GM12874 (cell line): ENCODE results near the gene KLHL21.

ENCODE experiments used
- CTCF ChIP-seq: IDR thresholded peaks from 2 replicates; pipeline ENCODE4 v1.5.1; 2011; ENCODE audit warnings: low read depth, mild to moderate bottlenecking, control low read depth, low read length, moderate library complexity; ENCODE audit not compliant: insufficient read depth

Gene KLHL21

GRCh38 chr1:6592865-6593593, 9.6 kb downstream of the KLHL21 start:
- TF ChIP-seq CTCF = no peak

GRCh38 chr1:6592441-6592840, 10.2 kb downstream of the KLHL21 start:
- no peak for TF ChIP-seq CTCF

GRCh38 chr1:6591644-6592043, 11.0 kb downstream of the KLHL21 start:
- TF ChIP-seq CTCF = no peak

GRCh38 chr1:6591222-6591621, 11.4 kb downstream of the KLHL21 start:
- no peak for TF ChIP-seq CTCF

- TF ChIP-seq CTCF = no peak
Measured at GRCh38 chr1:6590046-6590445, 12.6 kb downstream of the KLHL21 start.

GRCh38 chr1:6588893-6589520, 13.7 kb downstream of the KLHL21 start:
- TF ChIP-seq CTCF = no peak

- no peak for TF ChIP-seq CTCF
Measured at GRCh38 chr1:6588128-6588892, 14.4 kb downstream of the KLHL21 start.
